HL-60 (cell line): ENCODE results near the gene FNDC5.

Experiments used
- DNase-seq, 2 experiments: peaks; one replicate each; pipeline ENCODE4 v3.0.0-alpha.2; 2010 to 2020; ENCODE audit warnings: low read depth in 1 of 2, low spot score in 1 of 2
- H3K27ac ChIP-seq: fragments of 250-450 bp; sonication (Bioruptor Pico); replicated peaks from 2 replicates; pipeline ENCODE4 v1.5.1; 2020; ENCODE audit warnings: mild to moderate bottlenecking, moderate library complexity
- H3K27me3 ChIP-seq: fragments of 250-450 bp; sonication (Bioruptor Pico); 2 replicates; pipeline ENCODE4 v1.5.1; 2021; ENCODE audit warnings: mild to moderate bottlenecking, moderate library complexity; ENCODE audit not compliant: insufficient read depth, poor library complexity, severe bottlenecking
- H3K4me3 ChIP-seq: replicated peaks from 2 replicates; pipeline ENCODE4 v1.5.1; 2011; ENCODE audit warnings: mild to moderate bottlenecking, control low read depth, low read length; ENCODE audit not compliant: insufficient read depth
- CTCF ChIP-seq: IDR thresholded peaks from one replicate; pipeline ENCODE4 v1.5.1; 2011; ENCODE audit warnings: low read length, control low read depth, inconsistent platforms; ENCODE audit not compliant: insufficient read depth
- GABPA ChIP-seq: IDR thresholded peaks from 2 replicates; pipeline ENCODE4 v1.6.1; 2012; ENCODE audit warnings: low read depth
- POLR2AphosphoS5 ChIP-seq: IDR thresholded peaks from 2 replicates; pipeline ENCODE4 v1.6.1; 2012; ENCODE audit warnings: low read depth
- REST ChIP-seq: IDR thresholded peaks from 2 replicates; pipeline ENCODE4 v1.6.1; 2012; ENCODE audit warnings: low read depth; ENCODE audit not compliant: insufficient replicate concordance
- SPI1 ChIP-seq: IDR thresholded peaks from 2 replicates; pipeline ENCODE4 v1.6.1; 2012; ENCODE audit warnings: low read depth, mild to moderate bottlenecking, borderline replicate concordance

FNDC5 gene

GRCh38 chr1:32868085-32868484 is 2.6 kb downstream of the FNDC5 start:
- TF ChIP-seq SPI1 (no peak), REST (no peak), POLR2AphosphoS5 (no peak), GABPA (no peak), CTCF (no peak)
- no peak overlapping the region for H3K4me3 ChIP-seq
- no peak for DNase-seq
- H3K27ac ChIP-seq = no peak overlapping the region
- H3K27me3 ChIP-seq = peaks cover 29% of the 10 kb centered on the region

- Histone ChIP-seq H3K27me3 (peaks cover 25% of the 10 kb centered on the region), H3K27ac (no peak overlapping the region), H3K4me3 (no peak overlapping the region)
- no peak for TF ChIP-seq SPI1
- no peak for TF ChIP-seq CTCF
- no peak for TF ChIP-seq POLR2AphosphoS5
- no peak for TF ChIP-seq GABPA
- TF ChIP-seq REST = no peak
- no peak for DNase-seq
Measured at GRCh38 chr1:32867671-32868070, 3.0 kb downstream of the FNDC5 start.

GRCh38 chr1:32867151-32867550 is 3.6 kb downstream of the FNDC5 start:
- Histone ChIP-seq H3K27me3 (peaks cover 22% of the 10 kb centered on the region), H3K4me3 (no peak overlapping the region), H3K27ac (no peak overlapping the region)
- no peak for DNase-seq
- no peak for TF ChIP-seq GABPA
- TF ChIP-seq POLR2AphosphoS5 = no peak
- no peak for TF ChIP-seq CTCF
- TF ChIP-seq REST = no peak
- TF ChIP-seq SPI1 = no peak
